HepG2 (cell line): ENCODE measurements around the gene ALDOA. TPM values are rescaled to one million over a fixed set of nuclear protein-coding genes. Genes with fewer than 3 reads are reported as not detected.

Source experiments
- ELF4 ChIP-seq: sonication (generic); formaldehyde crosslinking; IDR thresholded peaks from 2 replicates; pipeline ENCODE4 v1.5.0; 2020; ENCODE audit warnings: missing genetic modification reagents, mild to moderate bottlenecking, moderate library complexity, borderline replicate concordance
- FOSL2 ChIP-seq: sonication (generic); formaldehyde crosslinking; IDR thresholded peaks from 2 replicates; pipeline ENCODE4 v1.4.0; 2020; ENCODE audit warnings: missing genetic modification reagents
- GFI1 ChIP-seq: sonication (generic); formaldehyde crosslinking; IDR thresholded peaks from 2 replicates; pipeline ENCODE4 v1.5.0; 2020; ENCODE audit warnings: missing genetic modification reagents, mild to moderate bottlenecking, borderline replicate concordance
- HIVEP1 ChIP-seq: sonication (generic); formaldehyde crosslinking; IDR thresholded peaks from 2 replicates; pipeline ENCODE4 v1.4.0; 2020; ENCODE audit warnings: mild to moderate bottlenecking, missing genetic modification reagents
- KIAA2018 ChIP-seq: sonication (generic); formaldehyde crosslinking; IDR thresholded peaks from 2 replicates; pipeline ENCODE4 v1.5.0; 2020; ENCODE audit warnings: mild to moderate bottlenecking, missing genetic modification reagents, borderline replicate concordance
- NFATC3 ChIP-seq: sonication (generic); formaldehyde crosslinking; IDR thresholded peaks from 2 replicates; pipeline ENCODE4 v1.5.1; 2020; ENCODE audit warnings: mild to moderate bottlenecking, missing genetic modification reagents
- SNRNP70 ChIP-seq: fragments of 200-400 bp; formaldehyde crosslinking; IDR thresholded peaks from 2 replicates; pipeline ENCODE4 v1.6.1; 2017; ENCODE audit warnings: mild to moderate bottlenecking, low read depth, low read length, moderate library complexity
- ZBTB26 ChIP-seq: IDR thresholded peaks from 2 replicates; pipeline ENCODE4 v1.6.1; 2016; ENCODE audit warnings: missing compliant biosample characterization, missing genetic modification reagents, borderline replicate concordance
- ZFP91 ChIP-seq: sonication (generic); formaldehyde crosslinking; IDR thresholded peaks from 2 replicates; pipeline ENCODE4 v1.9.0; 2022; ENCODE audit warnings: missing genetic modification reagents, mild to moderate bottlenecking, borderline replicate concordance
- ZNF747 ChIP-seq: sonication (generic); formaldehyde crosslinking; IDR thresholded peaks from 2 replicates; pipeline ENCODE4 v1.8.1; 2023; ENCODE audit warnings: missing genetic modification reagents, mild to moderate bottlenecking, borderline replicate concordance
- polyA plus RNA-seq, 8 experiments: library from polyadenylated mRNA; depleted of rRNA in 3 of 8; stranded (reverse) in 7 of 8; unstranded in 1 of 8; fragments of >200 nt; fragmentation: Illumina TruSeq in 4 of 8; extraction: Trizol in 4 of 8; gene quantifications; 2 replicates each; pipeline versions ENCODE4 v1.2.1 to v1.2.3, GENCODE V29; 2011 to 2016; ENCODE audit warnings: low read depth in 4 of 8, missing spikeins in 1 of 8, mixed read lengths in 1 of 8; ENCODE audit not compliant: insufficient read depth in 1 of 8
- total RNA-seq, 5 experiments: library from RNA; depleted of rRNA; stranded (reverse); fragments of >200 nt; fragmentation: Illumina TruSeq; extraction: Trizol; gene quantifications; 2 replicates each; pipeline ENCODE4 v1.2.3, GENCODE V29; 2016; ENCODE audit warnings: low read depth in 1 of 5
- TF ChIP-seq, protein P1 (sequence below): sonication (generic); formaldehyde crosslinking; IDR thresholded peaks from 2 replicates; pipeline ENCODE4 v1.4.0; 2020; ENCODE audit warnings: mild to moderate bottlenecking, missing genetic modification reagents
- TF ChIP-seq, protein P2 (sequence below): IDR thresholded peaks from 2 replicates; pipeline ENCODE4 v1.6.1; 2016; ENCODE audit warnings: missing genetic modification reagents, missing compliant biosample characterization
- TF ChIP-seq, protein P3 (sequence below): sonication (generic); formaldehyde crosslinking; IDR thresholded peaks from 2 replicates; pipeline ENCODE4 v1.4.0; 2020; ENCODE audit warnings: missing genetic modification reagents

ALDOA gene
- total and polyA plus RNA-seq, 2 of the 13 experiments (the other 11 are each of a cell fraction or from before 2014, with no cell fraction given), result 925 to 1,884 TPM

DNA sequence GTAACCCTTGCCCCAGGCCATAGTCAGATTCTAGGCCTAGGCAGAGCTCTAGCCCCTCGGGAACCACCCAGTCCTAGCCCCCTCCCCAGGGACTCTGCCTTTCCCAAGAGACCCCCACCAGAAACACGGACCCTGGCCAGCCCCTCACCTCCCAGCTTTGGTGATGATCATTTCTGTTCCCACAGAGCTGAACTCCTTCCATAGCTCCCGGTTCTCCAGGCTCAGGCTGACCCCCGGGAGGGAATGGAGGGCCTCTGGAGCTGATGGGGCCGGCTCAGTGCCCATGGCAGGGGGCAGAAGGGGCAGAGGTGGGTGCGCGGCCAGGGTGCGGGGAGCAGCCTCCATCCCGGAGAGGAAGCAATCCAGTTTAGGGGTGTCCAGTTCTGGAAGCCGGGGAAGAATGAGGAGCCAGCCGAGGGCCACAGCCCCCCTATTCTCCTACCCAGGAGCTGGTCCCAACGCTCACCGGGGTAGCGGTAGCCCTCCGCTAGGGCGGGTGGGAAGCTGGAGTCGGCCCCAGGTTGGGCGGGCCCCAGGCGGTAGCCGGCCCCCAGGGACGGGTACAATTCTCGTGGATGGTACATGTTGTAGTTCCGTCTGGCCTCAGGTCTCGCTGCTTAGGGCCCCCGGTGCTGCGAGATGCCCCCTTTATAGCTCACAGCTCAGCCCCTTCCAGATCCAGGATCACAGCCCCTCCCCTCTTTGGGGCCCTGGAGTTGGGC, 25.2 kb downstream of the ALDOA start (continued):
- TF ChIP-seq KIAA2018 (CRISPR knock-in tag), result no peak
- TF ChIP-seq, protein P1, sequence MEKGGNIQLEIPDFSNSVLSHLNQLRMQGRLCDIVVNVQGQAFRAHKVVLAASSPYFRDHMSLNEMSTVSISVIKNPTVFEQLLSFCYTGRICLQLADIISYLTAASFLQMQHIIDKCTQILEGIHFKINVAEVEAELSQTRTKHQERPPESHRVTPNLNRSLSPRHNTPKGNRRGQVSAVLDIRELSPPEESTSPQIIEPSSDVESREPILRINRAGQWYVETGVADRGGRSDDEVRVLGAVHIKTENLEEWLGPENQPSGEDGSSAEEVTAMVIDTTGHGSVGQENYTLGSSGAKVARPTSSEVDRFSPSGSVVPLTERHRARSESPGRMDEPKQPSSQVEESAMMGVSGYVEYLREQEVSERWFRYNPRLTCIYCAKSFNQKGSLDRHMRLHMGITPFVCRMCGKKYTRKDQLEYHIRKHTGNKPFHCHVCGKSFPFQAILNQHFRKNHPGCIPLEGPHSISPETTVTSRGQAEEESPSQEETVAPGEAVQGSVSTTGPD (CRISPR knock-in tag), result peak; percentile 45; the same call in 1 of the 2 replicates
- no peak for TF ChIP-seq FOSL2
- peak; percentile 65; the same call in 1 of the 2 replicates for TF ChIP-seq HIVEP1 (CRISPR knock-in tag)
- peak; percentile 38; the same call in 1 of the 2 replicates for TF ChIP-seq GFI1 (CRISPR knock-in tag)
- TF ChIP-seq, protein P2, sequence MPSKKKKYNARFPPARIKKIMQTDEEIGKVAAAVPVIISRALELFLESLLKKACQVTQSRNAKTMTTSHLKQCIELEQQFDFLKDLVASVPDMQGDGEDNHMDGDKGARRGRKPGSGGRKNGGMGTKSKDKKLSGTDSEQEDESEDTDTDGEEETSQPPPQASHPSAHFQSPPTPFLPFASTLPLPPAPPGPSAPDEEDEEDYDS (CRISPR knock-in tag), result no peak
- no peak for TF ChIP-seq NFATC3 (CRISPR knock-in tag)
- no peak for TF ChIP-seq ZNF747 (CRISPR knock-in tag)
- 0 out of 2 replicates have a peak, but pooled peaks have one; percentile 58 for TF ChIP-seq ZFP91
- TF ChIP-seq ZBTB26 (CRISPR knock-in tag), result no peak
- 0 out of 2 replicates have a peak, but pooled peaks have one; percentile 38 for TF ChIP-seq ELF4
- no peak for TF ChIP-seq SNRNP70
- TF ChIP-seq, protein P3, sequence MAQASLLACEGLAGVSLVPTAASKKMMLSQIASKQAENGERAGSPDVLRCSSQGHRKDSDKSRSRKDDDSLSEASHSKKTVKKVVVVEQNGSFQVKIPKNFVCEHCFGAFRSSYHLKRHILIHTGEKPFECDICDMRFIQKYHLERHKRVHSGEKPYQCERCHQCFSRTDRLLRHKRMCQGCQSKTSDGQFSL (CRISPR knock-in tag), result no peak
